Osteoblast (primary cell): ENCODE results near the gene HES6. TPM values are rescaled to one million over a fixed set of nuclear protein-coding genes. Genes with fewer than 3 reads are reported as not detected.

Experiments
- DNase-seq: peaks from one replicate; pipeline ENCODE4 v3.0.0; 2011; ENCODE audit warnings: low spot score, mixed read lengths; ENCODE audit not compliant: insufficient read length; ENCODE audit errors: missing footprints
- H2AFZ ChIP-seq: 2 replicates; pipeline ENCODE4 v1.6.0; 2011; ENCODE audit warnings: mild to moderate bottlenecking, low read length
- H3K27ac ChIP-seq: 2 replicates; pipeline ENCODE4 v1.5.1; 2011; ENCODE audit warnings: mild to moderate bottlenecking, low read depth, low read length, moderate library complexity
- H3K27me3 ChIP-seq: 2 replicates; pipeline ENCODE4 v1.6.0; 2012; ENCODE audit warnings: mild to moderate bottlenecking, control low read depth, inconsistent platforms, low read length, moderate library complexity; ENCODE audit not compliant: insufficient read depth
- H3K36me3 ChIP-seq: 2 replicates; pipeline ENCODE4 v1.5.1; 2011; ENCODE audit warnings: mild to moderate bottlenecking, low read length, control low read depth, moderate library complexity; ENCODE audit not compliant: insufficient read depth
- H3K4me1 ChIP-seq: 2 replicates; pipeline ENCODE4 v1.5.1; 2011; ENCODE audit warnings: mild to moderate bottlenecking, low read length, control low read depth, moderate library complexity; ENCODE audit not compliant: insufficient read depth
- H3K4me2 ChIP-seq: 2 replicates; pipeline ENCODE4 v1.6.0; 2011; ENCODE audit warnings: mild to moderate bottlenecking, low read length; ENCODE audit not compliant: insufficient read depth
- H3K4me3 ChIP-seq: fragments of 200-600 bp; sonication (generic); 3 replicates; pipeline ENCODE4 v1.5.1; 2012; ENCODE audit warnings: mild to moderate bottlenecking, low read length, inconsistent platforms; ENCODE audit not compliant: insufficient read depth
- H3K79me2 ChIP-seq: 2 replicates; pipeline ENCODE4 v1.6.0; 2012; ENCODE audit warnings: mild to moderate bottlenecking, low read length, control low read depth, inconsistent platforms; ENCODE audit not compliant: insufficient read depth
- H3K9me3 ChIP-seq: 2 replicates; pipeline ENCODE4 v1.5.1; 2011; ENCODE audit warnings: low read depth, low read length, control low read depth
- H4K20me1 ChIP-seq: 2 replicates; pipeline ENCODE4 v1.6.0; 2012; ENCODE audit warnings: mild to moderate bottlenecking, low read length, control low read depth; ENCODE audit not compliant: insufficient read depth
- total RNA-seq: library from RNA; depleted of rRNA; stranded (reverse); fragments of >200 nt; gene quantifications from 2 replicates; pipeline ENCODE4 v1.2.3, GENCODE V29; 2012
- TF ChIP-seq, protein P1 (sequence below): IDR thresholded peaks from 2 replicates; pipeline ENCODE4 v1.5.1; 2011; ENCODE audit warnings: mild to moderate bottlenecking, low read depth, low read length, moderate library complexity; ENCODE audit errors: extremely low read depth

The HES6 gene
- total RNA-seq, 1 donor: 4.0 TPM

DNA sequence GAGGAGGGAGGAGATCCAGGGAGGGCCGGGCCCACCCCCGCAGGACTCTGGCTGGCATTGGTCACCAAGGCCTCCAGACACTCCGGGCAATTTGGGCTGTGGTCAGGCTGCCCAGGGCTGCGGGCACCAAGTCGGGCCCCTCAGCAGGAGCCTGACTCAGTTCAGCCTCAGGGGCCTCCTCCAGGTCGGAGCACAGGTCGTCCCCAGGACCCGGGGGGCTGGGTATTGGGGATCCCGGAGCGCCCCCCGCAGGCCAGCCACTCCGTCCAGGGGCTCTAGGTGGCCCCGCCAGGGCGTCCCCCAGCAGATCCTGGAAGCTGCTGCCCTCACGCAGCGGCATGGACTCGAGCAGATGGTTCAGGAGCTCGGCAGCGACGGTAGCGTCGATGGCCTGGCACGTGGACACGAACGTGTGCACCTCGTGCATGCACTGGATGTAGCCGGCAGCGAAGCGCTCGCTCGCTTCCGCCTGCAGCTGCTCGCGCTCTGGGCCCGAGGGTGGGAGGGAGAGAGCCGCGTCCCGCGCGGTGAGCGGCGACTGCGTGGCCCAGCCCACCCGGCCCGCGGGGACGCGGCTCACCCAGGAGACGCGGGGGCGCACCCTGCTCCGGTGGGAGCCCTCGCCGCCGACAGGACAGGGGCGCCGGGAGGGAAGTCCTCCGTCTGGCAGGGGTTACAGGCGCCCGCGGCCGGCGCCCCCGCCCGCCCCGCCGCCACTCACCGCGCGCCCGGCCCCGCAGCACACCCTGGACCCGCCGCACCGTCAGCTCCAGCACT lies 884 bp downstream of the HES6 start:
- Histone ChIP-seq H3K36me3 (no peaks in the 10 kb centered on the region), H3K4me2 (no peak overlapping the region), H2AFZ (no peak overlapping the region), H3K27ac (no peak overlapping the region), H3K4me3 (no peak overlapping the region), H3K79me2 (no peaks in the 10 kb centered on the region), H3K4me1 (no peaks in the 10 kb centered on the region), H3K9me3 (no peaks in the 10 kb centered on the region), H3K27me3 (peaks cover 58% of the 10 kb centered on the region), H4K20me1 (no peaks in the 10 kb centered on the region)
- DNase-seq: peak; percentile 73
- TF ChIP-seq, protein P1, sequence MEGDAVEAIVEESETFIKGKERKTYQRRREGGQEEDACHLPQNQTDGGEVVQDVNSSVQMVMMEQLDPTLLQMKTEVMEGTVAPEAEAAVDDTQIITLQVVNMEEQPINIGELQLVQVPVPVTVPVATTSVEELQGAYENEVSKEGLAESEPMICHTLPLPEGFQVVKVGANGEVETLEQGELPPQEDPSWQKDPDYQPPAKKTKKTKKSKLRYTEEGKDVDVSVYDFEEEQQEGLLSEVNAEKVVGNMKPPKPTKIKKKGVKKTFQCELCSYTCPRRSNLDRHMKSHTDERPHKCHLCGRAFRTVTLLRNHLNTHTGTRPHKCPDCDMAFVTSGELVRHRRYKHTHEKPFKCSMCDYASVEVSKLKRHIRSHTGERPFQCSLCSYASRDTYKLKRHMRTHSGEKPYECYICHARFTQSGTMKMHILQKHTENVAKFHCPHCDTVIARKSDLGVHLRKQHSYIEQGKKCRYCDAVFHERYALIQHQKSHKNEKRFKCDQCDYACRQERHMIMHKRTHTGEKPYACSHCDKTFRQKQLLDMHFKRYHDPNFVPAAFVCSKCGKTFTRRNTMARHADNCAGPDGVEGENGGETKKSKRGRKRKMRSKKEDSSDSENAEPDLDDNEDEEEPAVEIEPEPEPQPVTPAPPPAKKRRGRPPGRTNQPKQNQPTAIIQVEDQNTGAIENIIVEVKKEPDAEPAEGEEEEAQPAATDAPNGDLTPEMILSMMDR: no peak

DNA sequence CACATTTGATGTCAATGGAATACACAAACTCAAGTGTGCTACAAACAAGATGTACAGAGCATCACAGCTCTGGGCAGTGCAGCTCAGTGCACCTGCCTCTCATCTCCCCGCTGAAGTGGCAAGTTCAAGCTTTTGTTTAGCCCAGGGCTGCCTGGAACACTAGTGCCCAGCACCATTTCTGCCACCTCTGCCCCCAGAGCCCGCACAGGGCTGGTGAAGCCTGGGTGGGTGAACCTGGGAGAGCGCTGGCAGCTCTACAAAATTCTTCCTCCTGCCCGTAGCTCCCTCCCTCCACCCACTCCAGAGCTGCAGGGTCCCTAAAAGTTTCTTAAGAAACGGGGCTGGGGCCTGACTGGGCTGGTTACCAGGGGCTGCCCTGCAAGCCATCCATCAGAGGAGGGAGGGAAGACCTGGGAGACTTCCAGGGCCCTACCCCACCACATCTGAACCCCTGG lies 1.5 kb downstream of the HES6 start:
- no peak overlapping the region for H3K4me3 ChIP-seq
- H3K9me3 ChIP-seq: no peaks in the 10 kb centered on the region
- TF ChIP-seq, protein P1: no peak
- H3K79me2 ChIP-seq: no peaks in the 10 kb centered on the region
- no peak overlapping the region for H3K4me2 ChIP-seq
- no peaks in the 10 kb centered on the region for H4K20me1 ChIP-seq
- no peak overlapping the region for H3K27ac ChIP-seq
- peaks cover 62% of the 10 kb centered on the region for H3K27me3 ChIP-seq
- H2AFZ ChIP-seq: no peak overlapping the region
- peak; percentile 69 for DNase-seq
- H3K36me3 ChIP-seq: no peaks in the 10 kb centered on the region
- no peaks in the 10 kb centered on the region for H3K4me1 ChIP-seq

DNA sequence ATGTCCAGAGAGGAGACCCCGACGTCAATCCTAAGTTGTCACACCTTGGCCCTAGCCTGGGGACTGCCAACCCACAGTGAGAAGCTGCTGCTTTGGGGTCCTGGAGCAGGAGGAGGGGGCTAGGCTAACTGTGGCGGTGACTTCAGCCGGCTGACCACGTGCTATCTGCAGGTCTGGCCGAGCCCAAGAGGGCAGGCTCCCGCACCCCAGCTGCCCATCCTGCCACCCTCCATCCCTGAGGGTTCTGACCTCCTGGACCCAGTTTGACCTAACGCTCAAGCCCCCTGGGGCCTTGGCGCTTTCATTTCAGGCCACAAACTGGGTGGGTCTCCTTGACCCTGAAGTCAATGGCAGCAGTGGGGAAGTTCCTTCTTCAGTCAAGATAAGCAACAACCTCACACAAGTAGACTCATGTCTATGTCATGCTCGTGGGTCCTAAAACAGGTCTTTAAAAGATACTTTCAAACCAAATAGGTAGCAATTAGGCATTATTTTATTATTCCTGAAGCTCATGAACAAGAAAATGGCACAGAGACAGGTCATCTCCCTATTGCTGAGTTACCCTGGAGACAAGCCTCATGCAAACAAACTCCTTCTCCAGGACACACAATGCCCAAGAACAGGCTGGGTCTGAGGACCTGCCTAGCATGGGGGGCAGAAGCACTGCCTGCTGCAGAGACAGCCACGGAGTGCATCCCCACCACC lies 2.3 kb downstream of the HES6 start:
- Histone ChIP-seq H3K9me3 (no peaks in the 10 kb centered on the region), H3K36me3 (no peaks in the 10 kb centered on the region), H3K27me3 (peaks cover 64% of the 10 kb centered on the region), H3K27ac (no peak overlapping the region), H3K4me1 (no peaks in the 10 kb centered on the region), H3K4me2 (no peak overlapping the region), H4K20me1 (no peaks in the 10 kb centered on the region), H2AFZ (no peak overlapping the region), H3K4me3 (no peak overlapping the region), H3K79me2 (no peaks in the 10 kb centered on the region)
- TF ChIP-seq, protein P1: no peak
- DNase-seq: peak; percentile 87

- Histone ChIP-seq H2AFZ (no peak overlapping the region), H3K4me2 (no peak overlapping the region), H3K36me3 (no peaks in the 10 kb centered on the region), H3K4me1 (no peaks in the 10 kb centered on the region), H3K79me2 (no peaks in the 10 kb centered on the region), H3K27me3 (peaks cover 69% of the 10 kb centered on the region), H3K9me3 (no peaks in the 10 kb centered on the region), H3K27ac (no peak overlapping the region), H3K4me3 (no peak overlapping the region), H4K20me1 (no peaks in the 10 kb centered on the region)
- no peak for DNase-seq
- TF ChIP-seq, protein P1: no peak
These were observed 3.3 kb downstream of the HES6 start for GRCh38 chr2:238236571-238236970.
